HEK293 (cell line): ENCODE results near the gene ZNF829.
A peak's percentile ranks its signal among the peaks of the same experiment; 100 is the strongest.

ENCODE experiments used
- AEBP2 ChIP-seq: fragments of 450-650 bp; formaldehyde crosslinking; IDR thresholded peaks from 2 replicates; pipeline ENCODE4 v1.5.1; 2016; ENCODE audit warnings: missing biosample characterization, missing genetic modification characterization, borderline replicate concordance
- EGR2 ChIP-seq: fragments of 450-650 bp; formaldehyde crosslinking; IDR thresholded peaks from 2 replicates; pipeline ENCODE4 v1.5.1; 2016; ENCODE audit warnings: low read depth, missing biosample characterization, missing genetic modification characterization
- KLF16 ChIP-seq: fragments of 450-650 bp; formaldehyde crosslinking; IDR thresholded peaks from 2 replicates; pipeline ENCODE4 v1.5.1; 2017; ENCODE audit warnings: missing biosample characterization, missing genetic modification characterization
- REPIN1 ChIP-seq: fragments of 450-650 bp; formaldehyde crosslinking; IDR thresholded peaks from 2 replicates; pipeline ENCODE4 v1.5.1; 2017; ENCODE audit warnings: missing biosample characterization, missing genetic modification characterization, low read depth
- SCRT1 ChIP-seq: fragments of 450-650 bp; formaldehyde crosslinking; IDR thresholded peaks from 2 replicates; pipeline ENCODE4 v1.5.1; 2016; ENCODE audit warnings: missing biosample characterization, missing genetic modification characterization, borderline replicate concordance
- SP3 ChIP-seq: fragments of 450-650 bp; formaldehyde crosslinking; IDR thresholded peaks from 2 replicates; pipeline ENCODE4 v1.5.1; 2016; ENCODE audit warnings: missing biosample characterization, missing genetic modification characterization
- SP7 ChIP-seq: fragments of 450-650 bp; formaldehyde crosslinking; IDR thresholded peaks from 2 replicates; pipeline ENCODE4 v1.5.1; 2016; ENCODE audit warnings: missing biosample characterization, missing genetic modification characterization
- ZBTB10 ChIP-seq: fragments of 450-650 bp; formaldehyde crosslinking; IDR thresholded peaks from 2 replicates; pipeline ENCODE4 v1.5.1; 2016; ENCODE audit warnings: missing biosample characterization, missing genetic modification characterization
- ZBTB11 ChIP-seq: fragments of 450-650 bp; formaldehyde crosslinking; conservative IDR thresholded peaks from 2 replicates; pipeline ENCODE4 v1.5.1; 2016; ENCODE audit warnings: low read depth, missing biosample characterization, missing genetic modification characterization
- ZNF133 ChIP-seq: fragments of 450-650 bp; formaldehyde crosslinking; IDR thresholded peaks from 2 replicates; pipeline ENCODE4 v1.5.1; 2016; ENCODE audit warnings: missing biosample characterization, missing genetic modification characterization
- ZNF140 ChIP-seq: fragments of 450-650 bp; formaldehyde crosslinking; IDR thresholded peaks from 2 replicates; pipeline ENCODE4 v1.5.1; 2016; ENCODE audit warnings: missing biosample characterization, missing genetic modification characterization
- ZNF169 ChIP-seq: fragments of 450-650 bp; formaldehyde crosslinking; IDR thresholded peaks from 2 replicates; pipeline ENCODE4 v1.5.1; 2016; ENCODE audit warnings: missing biosample characterization, missing genetic modification characterization
- ZNF18 ChIP-seq: fragments of 450-650 bp; formaldehyde crosslinking; IDR thresholded peaks from 2 replicates; pipeline ENCODE4 v1.5.1; 2016; ENCODE audit warnings: missing biosample characterization, missing genetic modification characterization
- ZNF184 ChIP-seq: fragments of 450-650 bp; IDR thresholded peaks from 2 replicates; pipeline ENCODE4 v1.5.1; 2018; ENCODE audit warnings: missing biosample characterization, mild to moderate bottlenecking, missing genetic modification characterization
- ZNF292 ChIP-seq: fragments of 450-650 bp; formaldehyde crosslinking; IDR thresholded peaks from 2 replicates; pipeline ENCODE4 v1.5.1; 2016; ENCODE audit warnings: low read depth, missing biosample characterization, missing genetic modification characterization, borderline replicate concordance
- ZNF488 ChIP-seq: fragments of 450-650 bp; formaldehyde crosslinking; IDR thresholded peaks from 2 replicates; pipeline ENCODE4 v1.5.1; 2016; ENCODE audit warnings: missing biosample characterization, missing genetic modification characterization
- ZNF513 ChIP-seq: fragments of 450-650 bp; IDR thresholded peaks from 2 replicates; pipeline ENCODE4 v1.5.1; 2018; ENCODE audit warnings: missing biosample characterization, missing genetic modification characterization
- ZNF521 ChIP-seq: fragments of 450-650 bp; formaldehyde crosslinking; IDR thresholded peaks from 2 replicates; pipeline ENCODE4 v1.5.1; 2017; ENCODE audit warnings: missing biosample characterization, mild to moderate bottlenecking, missing genetic modification characterization
- ZNF548 ChIP-seq: fragments of 450-650 bp; formaldehyde crosslinking; IDR thresholded peaks from 2 replicates; pipeline ENCODE4 v1.5.1; 2016; ENCODE audit warnings: missing biosample characterization, missing genetic modification characterization
- ZNF549 ChIP-seq: fragments of 450-650 bp; IDR thresholded peaks from 2 replicates; pipeline ENCODE4 v1.5.1; 2018; ENCODE audit warnings: missing biosample characterization, missing genetic modification characterization, mild to moderate bottlenecking, inconsistent platforms, moderate library complexity
- ZNF600 ChIP-seq: fragments of 450-650 bp; formaldehyde crosslinking; IDR thresholded peaks from 2 replicates; pipeline ENCODE4 v1.5.1; 2016; ENCODE audit warnings: missing biosample characterization, missing genetic modification characterization
- ZNF629 ChIP-seq: fragments of 450-650 bp; formaldehyde crosslinking; IDR thresholded peaks from 2 replicates; pipeline ENCODE4 v1.5.1; 2017; ENCODE audit warnings: missing biosample characterization, missing genetic modification characterization
- ZNF670 ChIP-seq: fragments of 450-650 bp; formaldehyde crosslinking; IDR thresholded peaks from 2 replicates; pipeline ENCODE4 v1.5.1; 2016; ENCODE audit warnings: missing biosample characterization, missing genetic modification characterization, low read depth
- ZNF701 ChIP-seq: fragments of 450-650 bp; formaldehyde crosslinking; IDR thresholded peaks from 2 replicates; pipeline ENCODE4 v1.5.1; 2016; ENCODE audit warnings: missing biosample characterization, missing genetic modification characterization
- ZNF707 ChIP-seq: fragments of 450-650 bp; formaldehyde crosslinking; IDR thresholded peaks from 2 replicates; pipeline ENCODE4 v1.5.1; 2016; ENCODE audit warnings: missing biosample characterization, missing genetic modification characterization
- ZSCAN23 ChIP-seq: fragments of 450-650 bp; formaldehyde crosslinking; IDR thresholded peaks from 2 replicates; pipeline ENCODE4 v1.5.1; 2016; ENCODE audit warnings: missing biosample characterization, missing genetic modification characterization
- ZSCAN30 ChIP-seq: fragments of 450-650 bp; IDR thresholded peaks from 2 replicates; pipeline ENCODE4 v1.5.1; 2018; ENCODE audit warnings: missing biosample characterization, mild to moderate bottlenecking, missing genetic modification characterization, moderate library complexity
- ZXDB ChIP-seq: fragments of 450-650 bp; formaldehyde crosslinking; IDR thresholded peaks from 2 replicates; pipeline ENCODE4 v1.5.1; 2016; ENCODE audit warnings: missing biosample characterization, missing genetic modification characterization

ZNF829 gene

GRCh38 chr19:36915992-36916830, at the start of gene ZNF829, which contains the start of gene ZNF568 (continued):
- TF ChIP-seq ZNF18 (tag by site-specific recombination) (peak; percentile 99), ZNF169 (tag by site-specific recombination) (peak; percentile 95), ZNF292 (tag by site-specific recombination) (no peak), ZNF707 (peak; percentile 81), ZNF670 (peak; percentile 99), ZSCAN30 (tag by site-specific recombination) (peak; percentile 88; the same call in 1 of the 2 replicates), SP3 (tag by site-specific recombination) (peak; percentile 75), ZNF488 (peak; percentile 80; the same call in 1 of the 2 replicates), REPIN1 (tag by site-specific recombination) (peak; percentile 100), KLF16 (peak; percentile 94), ZNF629 (peak; percentile 94), ZNF600 (tag by site-specific recombination) (peak; percentile 99), ZNF513 (tag by site-specific recombination) (peak; percentile 54; the same call in 1 of the 2 replicates), ZXDB (peak; percentile 94), ZNF133 (tag by site-specific recombination) (peak; percentile 89), ZSCAN23 (peak; percentile 98), SP7 (peak; percentile 95), ZBTB10 (tag by site-specific recombination) (peak; percentile 94), SCRT1 (tag by site-specific recombination) (0 out of 2 replicates have a peak, but pooled peaks have one; percentile 18), ZNF548 (tag by site-specific recombination) (peak; percentile 92), ZNF701 (peak; percentile 89), ZNF140 (tag by site-specific recombination) (no peak), ZNF184 (0 out of 2 replicates have a peak, but pooled peaks have one; percentile 69), ZNF521 (no peak), AEBP2 (no peak; the same call in 1 of the 2 replicates), EGR2 (tag by site-specific recombination) (peak; percentile 87), ZBTB11 (tag by site-specific recombination) (peak; percentile 97), ZNF549 (0 out of 2 replicates have a peak, but pooled peaks have one; percentile 28)
